HG03457 (cell line): Measurements from ENCODE around the gene CRTC2.

Source experiments
- ATAC-seq: cut with Tn5 transposase; IDR thresholded peaks from one replicate; pipeline ENCODE4 v1.9.1; 2021; ENCODE audit warnings: moderate number of reproducible peaks; ENCODE audit not compliant: unreplicated experiment

Gene CRTC2

DNA sequence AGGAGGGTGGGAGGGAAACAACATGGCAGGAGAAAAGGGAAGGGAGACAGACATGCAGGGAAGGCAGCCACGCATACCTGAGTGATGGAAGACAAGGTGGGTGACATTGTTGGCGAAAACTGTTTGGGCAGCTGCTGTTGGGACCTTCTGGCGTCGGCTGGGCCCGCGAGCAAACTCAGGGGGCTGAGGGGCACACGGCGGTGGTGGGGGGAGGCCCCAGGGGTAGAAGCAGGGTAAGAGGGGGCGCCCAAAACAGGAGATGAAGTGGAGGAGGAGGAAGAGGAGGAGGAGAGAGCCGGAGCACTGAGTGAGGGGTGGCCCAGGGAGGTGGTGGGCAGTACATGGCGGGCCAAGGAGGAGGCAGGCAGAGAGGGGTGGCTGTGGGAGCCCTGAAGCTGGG is 7.2 kb downstream of the CRTC2 start:
- no peak for ATAC-seq

DNA sequence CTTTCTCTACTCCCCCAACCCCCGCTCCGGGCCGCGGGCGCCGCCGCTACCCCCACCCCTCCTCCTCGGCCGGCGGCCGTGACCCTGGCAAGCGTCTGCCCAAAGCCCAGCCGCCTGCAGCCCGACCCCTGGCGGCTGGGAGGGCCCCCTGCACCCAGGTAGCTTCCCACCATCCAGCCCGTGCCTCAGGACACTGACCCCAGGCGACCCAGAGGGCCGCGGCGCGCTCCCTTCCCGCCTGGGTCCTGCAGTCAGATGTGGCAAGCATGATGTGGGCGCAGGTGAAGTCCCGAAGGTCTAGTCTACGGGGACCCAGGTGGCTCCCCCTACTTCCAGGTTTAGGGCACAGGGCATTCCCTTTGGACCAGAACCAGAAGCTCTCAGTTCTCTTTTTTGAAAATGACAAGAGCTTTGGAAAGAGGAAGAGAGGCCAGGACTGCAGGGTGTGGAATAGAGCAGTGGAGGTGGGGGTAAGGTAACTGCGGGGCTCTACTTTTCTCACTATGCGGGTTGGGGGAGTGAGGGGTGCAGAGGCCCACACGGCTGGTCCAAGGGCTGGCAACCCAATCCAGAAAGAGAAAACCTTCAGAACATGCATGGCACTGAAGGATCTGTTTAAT is 11.7 kb downstream of the CRTC2 start, which contains the start of gene DENND4B:
DENND4B (minus strand) TSS at position 97 of the 620 bp plus-strand sequence. CDS start 2,344 bp downstream, outside the sequence.
- ATAC-seq, result peak; percentile 43

DNA sequence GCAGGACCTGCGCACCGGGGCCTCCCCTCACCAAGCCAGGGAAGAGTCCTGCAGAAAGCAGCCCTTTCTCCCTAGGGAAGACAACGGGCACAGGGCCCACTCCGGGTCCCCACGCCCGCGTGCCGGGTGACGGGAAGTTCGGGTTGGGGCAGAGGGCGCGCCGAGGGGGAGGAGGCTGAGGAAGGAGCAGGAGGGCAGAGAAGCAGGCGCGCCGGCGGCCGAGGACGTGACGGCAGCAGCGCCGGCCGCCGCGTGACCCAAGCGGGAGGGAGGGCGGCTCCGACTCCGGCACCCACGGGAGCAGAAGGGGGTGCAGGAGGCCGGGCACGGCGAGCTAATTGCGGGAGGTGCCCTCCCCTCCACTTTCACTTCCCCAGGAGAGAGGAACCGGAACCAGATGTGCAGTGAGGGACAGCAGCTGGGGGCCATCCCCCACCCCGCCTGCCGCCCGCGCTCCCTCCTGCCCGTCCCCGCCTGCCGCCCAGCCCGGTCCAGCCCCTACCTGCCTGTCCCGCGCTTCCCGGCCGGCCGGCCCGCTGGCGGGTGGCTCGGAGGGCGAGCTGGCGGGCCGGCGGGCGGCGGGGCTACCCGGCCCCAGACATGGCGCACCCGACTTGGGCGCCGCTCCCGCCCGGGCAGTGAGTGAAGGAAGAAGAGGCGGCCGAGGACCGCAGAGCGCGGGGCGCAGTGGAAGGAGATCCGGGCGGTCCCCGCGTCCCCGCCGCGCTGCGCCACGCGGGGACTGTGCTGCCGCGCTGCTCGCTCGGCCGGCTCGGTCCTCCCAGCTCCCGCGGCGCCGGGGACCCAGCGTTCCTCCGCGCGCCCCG is 12.4 kb downstream of the CRTC2 start:
- peak; percentile 46 for ATAC-seq

DNA sequence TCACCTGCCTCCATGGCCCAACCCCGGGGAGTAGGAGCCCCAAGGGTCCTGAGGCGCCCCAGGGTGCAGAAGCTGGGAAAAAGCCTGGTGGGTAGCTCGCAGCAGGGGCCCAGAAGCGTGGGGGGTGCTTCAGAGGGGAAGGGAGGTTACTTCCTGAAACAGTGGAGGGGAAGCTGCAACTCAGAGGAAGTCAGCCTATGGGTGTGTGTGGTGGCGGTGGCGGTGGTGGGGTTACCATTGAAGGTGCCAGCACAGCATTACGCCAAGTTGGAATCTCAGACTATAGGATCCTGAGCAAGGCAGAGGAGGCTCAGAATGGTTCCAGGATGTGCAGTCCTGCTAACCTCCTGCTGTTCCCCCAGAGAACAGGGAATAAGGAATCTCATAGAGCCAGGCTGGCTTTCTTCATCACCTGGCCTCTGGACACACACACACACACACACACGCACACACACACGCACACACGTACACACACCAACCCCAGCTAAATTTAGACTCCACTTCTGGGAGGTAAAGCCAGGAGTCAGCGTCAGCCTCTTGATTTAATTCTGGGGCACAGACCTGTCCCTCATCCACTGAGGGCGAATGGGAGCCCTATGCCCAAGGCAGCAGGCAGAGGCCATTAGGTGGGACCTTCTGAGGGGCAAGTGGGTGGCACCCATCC is 13.1 kb downstream of the CRTC2 start:
- ATAC-seq, result no peak

- no peak for ATAC-seq
Observed at GRCh38 chr1:153944827-153945117, 13.6 kb downstream of the CRTC2 start.

- no peak for ATAC-seq
Observed at GRCh38 chr1:153944005-153944826, 14.2 kb downstream of the CRTC2 start.

DNA sequence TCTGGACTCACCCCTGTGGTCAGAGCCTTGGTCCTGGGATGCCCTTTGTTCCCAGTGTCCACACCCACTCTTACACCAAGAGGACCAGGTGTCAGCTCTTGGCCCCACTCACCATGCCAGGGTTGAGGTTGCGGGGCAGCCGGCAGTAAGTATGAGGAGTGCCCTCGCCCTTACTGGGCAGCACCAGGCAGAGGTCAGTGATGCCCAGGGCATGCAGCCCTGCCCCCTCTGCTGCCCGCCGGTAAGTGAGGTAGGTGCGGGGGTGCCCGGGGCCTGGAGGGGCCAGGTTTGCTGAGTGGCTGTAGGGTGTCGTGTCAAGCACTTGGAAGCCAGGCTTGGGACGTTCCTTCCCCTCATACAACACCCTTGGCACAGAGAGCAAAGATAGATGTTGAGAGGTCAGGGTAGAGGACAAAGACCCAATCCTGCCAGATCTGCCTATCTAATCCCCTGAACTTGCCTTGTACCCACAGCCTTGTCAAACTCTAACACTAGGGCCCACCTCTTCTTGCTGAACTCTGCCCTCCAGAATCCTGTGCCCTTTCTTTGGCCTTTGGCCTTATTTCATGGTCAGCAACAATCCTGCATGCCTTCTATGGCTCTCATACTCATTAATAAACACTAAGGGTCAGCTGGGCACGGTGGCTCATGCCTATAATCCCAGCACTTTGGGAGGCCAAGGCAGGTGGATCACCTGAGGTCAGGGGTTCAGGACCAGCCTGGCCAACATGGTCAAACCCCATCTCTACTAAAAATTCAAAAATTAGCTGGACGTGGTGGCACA is 15.5 kb downstream of the CRTC2 start:
- ATAC-seq, result no peak

- ATAC-seq, result no peak
Observed at GRCh38 chr1:153941826-153942725, 16.3 kb downstream of the CRTC2 start.

DNA sequence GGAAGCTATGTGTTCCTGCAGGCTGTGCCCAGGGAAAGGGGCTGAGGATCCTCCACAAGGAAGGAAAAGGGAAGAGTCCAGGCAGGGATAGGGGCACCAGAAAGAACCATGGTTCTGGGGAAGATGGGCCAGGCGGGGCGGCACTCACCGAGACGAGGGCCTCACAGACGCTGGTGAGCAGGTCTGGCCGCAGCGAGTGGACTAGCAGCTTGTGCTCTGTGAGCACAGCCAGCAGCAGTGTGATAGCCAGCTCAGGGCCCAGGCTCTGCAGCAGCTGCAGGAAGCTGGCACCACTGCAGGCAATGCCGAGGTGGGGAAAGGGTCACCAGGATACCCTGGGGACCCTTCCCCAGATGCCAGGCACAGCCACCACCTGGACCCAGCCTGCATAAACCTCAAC is 17.7 kb downstream of the CRTC2 start:
- ATAC-seq, result no peak

DNA sequence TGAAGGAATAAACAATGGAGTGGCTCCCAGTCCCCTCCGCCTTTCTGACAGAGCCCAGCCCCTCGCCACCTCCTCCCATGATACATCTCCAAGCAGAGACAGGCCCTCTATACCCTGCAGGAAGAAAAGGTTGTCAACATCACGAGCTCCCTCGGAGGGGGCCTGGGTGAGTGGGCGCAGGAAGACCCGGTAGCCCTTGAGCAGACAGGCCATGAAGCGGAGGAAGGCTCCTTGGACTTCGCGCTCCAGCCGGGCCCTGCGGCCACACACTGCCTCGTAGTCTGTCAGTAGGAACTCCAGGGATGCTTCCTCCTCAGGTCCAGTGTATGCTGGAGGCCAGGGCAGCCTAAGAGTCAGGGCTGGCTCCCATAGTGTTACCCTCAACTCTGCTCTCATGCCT is 18.9 kb downstream of the CRTC2 start:
- ATAC-seq, result no peak

DNA sequence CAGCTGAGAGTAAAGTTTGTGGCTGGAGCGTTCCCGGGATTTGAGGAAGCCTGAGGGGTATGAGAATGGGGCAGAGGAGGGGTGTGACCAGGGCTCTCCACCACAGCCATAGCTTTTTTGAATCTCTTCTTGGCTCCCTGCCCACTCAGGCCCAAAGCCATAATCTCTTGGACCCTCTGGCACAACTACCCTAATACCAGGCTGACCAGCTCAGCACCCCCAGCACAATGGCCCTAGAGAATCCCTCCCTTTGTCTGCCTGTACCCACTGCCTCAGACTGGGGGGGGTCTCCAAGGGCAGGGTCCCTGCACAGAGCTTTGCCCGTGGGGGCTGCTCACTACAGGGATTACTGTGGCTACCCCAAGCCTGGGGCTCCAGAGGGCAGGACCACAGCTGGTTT is 19.4 kb downstream of the CRTC2 start:
- no peak for ATAC-seq

DNA sequence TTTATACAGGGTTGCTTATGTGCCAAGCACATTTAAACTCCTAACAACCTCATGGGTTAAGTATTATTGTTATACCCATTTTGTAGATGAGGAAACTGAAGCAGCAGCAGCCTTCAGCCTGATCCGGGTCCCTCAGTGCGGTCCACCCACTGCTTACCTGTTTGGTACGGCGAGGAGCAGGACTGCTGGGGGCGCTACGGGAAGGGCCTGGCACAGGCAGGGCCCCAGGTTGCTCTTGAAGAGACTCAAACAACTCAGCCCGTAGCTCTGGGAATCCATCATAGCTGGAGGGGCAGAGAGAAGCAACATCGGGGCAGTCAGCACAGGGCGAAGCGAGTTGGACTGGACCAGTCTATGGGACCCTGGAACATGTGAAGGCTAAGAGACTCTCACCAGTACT is 21.1 kb downstream of the CRTC2 start:
- no peak for ATAC-seq

GRCh38 chr1:153936011-153936802 is 22.2 kb downstream of the CRTC2 start:
- ATAC-seq, result no peak

GRCh38 chr1:153934746-153935145 is 23.7 kb downstream of the CRTC2 start:
- ATAC-seq, result no peak

DNA sequence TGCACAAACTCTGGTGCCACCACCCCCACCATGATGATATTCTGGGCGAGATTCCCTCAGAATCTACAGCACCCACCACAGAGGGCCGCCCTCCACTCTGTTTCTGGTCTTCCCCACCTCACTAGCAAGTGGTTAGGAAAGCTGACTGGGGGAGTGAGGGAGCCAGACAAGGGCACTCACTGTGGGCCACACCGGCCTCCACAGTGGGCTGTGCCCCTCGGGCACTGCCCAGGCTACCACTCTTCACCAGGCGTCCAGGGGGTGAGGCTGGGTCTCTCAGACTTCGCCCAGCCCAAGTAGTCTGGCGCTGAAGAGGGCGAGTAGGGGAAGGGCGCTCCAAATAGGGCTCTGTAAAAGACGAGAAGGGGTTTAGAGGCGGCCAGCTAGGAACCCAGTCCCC is 24.5 kb downstream of the CRTC2 start:
- no peak for ATAC-seq

- no peak for ATAC-seq
Observed at GRCh38 chr1:153933430-153933829, 25.0 kb downstream of the CRTC2 start.

DNA sequence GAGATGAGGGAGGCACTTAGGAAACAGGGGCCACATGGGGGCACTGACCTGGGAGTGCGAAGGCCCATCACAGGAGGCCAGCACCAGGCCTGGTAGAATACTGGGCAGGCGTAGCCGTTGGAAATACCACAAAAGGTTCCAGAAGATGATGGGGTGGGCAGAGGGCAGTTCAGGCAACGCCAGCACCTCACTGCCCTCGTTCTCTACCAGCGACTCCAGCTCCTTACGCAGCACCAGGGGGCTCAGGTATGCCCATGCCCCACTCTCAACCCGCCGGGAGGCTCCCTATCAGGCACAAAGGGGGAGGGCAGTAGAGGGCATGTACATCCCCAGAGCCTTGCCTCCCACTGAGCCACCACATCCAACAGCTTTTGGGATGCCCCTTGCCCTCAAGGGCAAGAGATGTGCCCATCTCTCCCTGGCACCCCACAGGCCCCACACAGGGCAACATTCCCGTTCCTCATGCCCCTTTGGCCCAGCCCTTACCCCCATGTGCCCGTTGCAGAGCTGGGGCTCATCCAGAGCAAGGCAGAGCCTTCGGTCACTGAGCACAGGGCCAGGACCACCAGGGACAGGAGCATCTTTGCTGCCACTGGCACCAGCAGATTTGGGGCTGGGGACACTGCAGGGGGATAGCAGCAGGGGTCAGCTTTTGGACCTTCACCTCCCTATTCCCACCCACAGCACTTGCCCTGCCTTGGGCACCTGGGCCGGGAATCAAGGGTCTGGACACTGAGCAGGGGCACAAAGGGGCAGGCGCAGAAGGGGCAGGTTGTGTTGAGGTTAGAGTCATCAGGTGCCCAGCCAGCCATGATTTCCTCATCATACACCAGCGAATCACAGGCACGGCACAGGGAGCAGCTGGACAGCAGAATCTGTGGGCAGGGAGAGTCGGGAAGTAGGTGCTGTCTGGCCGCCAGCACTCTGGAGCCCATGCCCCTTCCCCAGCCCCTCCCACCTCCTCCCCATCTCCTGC is 26.0 kb downstream of the CRTC2 start:
- ATAC-seq, result no peak
